H1 (cell line): ENCODE results near the gene GIGYF2. TPM values are rescaled to one million over a fixed set of nuclear protein-coding genes. Genes with fewer than 3 reads are reported as not detected.

Experiments
- CTCF ChIA-PET: fragments of 300-600 bp; sonication (Branson Sonifier 250); formaldehyde crosslinking; loops from one replicate; lab custom pipeline; 2021; ENCODE audit not compliant: partially characterized antibody; lab: Charles Lee
- POLR2A ChIA-PET: fragments of 300-600 bp; sonication (Branson Sonifier 250); formaldehyde crosslinking; loops from one replicate; lab custom pipeline; 2021; ENCODE audit warnings: inconsistent platforms; ENCODE audit not compliant: partially characterized antibody; lab: Charles Lee
- DNase-seq, 2 experiments: peaks; one replicate each; pipeline versions ENCODE4 v3.0.0 to v3.0.0-alpha.2; 2010 to 2022; ENCODE audit warnings: low spot score in 2 of 2, low read depth in 1 of 2, mixed read lengths in 1 of 2
- FAIRE-seq: peaks from 2 replicates; lab custom pipeline; 2011; peaks lifted over from hg19 to GRCh38; lab: Jason Lieb, UNC
- H2AFZ ChIP-seq: 2 replicates; pipeline ENCODE4 v1.8.1; 2012; ENCODE audit warnings: low read length, inconsistent platforms
- H2AK5ac ChIP-seq: 2 replicates; pipeline ENCODE4 v1.6.1; 2013; ENCODE audit warnings: low read depth, low read length
- H2BK120ac ChIP-seq: replicated peaks from 2 replicates; pipeline ENCODE3; 2013; ENCODE audit warnings: low read depth, low read length, inconsistent platforms
- H2BK12ac ChIP-seq: 2 replicates; pipeline ENCODE4 v1.6.1; 2013; ENCODE audit warnings: low read depth, low read length
- H2BK15ac ChIP-seq: 2 replicates; pipeline ENCODE4 v1.6.1; 2013; ENCODE audit warnings: low read length
- H2BK20ac ChIP-seq: 2 replicates; pipeline ENCODE4 v1.6.1; 2013; ENCODE audit warnings: low read length
- H2BK5ac ChIP-seq: 2 replicates; pipeline ENCODE4 v1.6.1; 2013; ENCODE audit warnings: low read depth, low read length
- H3K14ac ChIP-seq: 2 replicates; pipeline ENCODE4 v1.6.1; 2013; ENCODE audit warnings: inconsistent platforms; ENCODE audit not compliant: insufficient read length
- H3K18ac ChIP-seq: 2 replicates; pipeline ENCODE4 v1.6.1; 2013; ENCODE audit warnings: low read length; ENCODE audit errors: extremely low read depth
- H3K23ac ChIP-seq: 2 replicates; pipeline ENCODE4 v1.6.1; 2013; ENCODE audit warnings: inconsistent platforms; ENCODE audit not compliant: insufficient read length
- H3K23me2 ChIP-seq: 2 replicates; pipeline ENCODE4 v1.6.1; 2013; ENCODE audit warnings: low read depth, low read length
- H3K27ac ChIP-seq: 2 replicates; pipeline ENCODE4 v1.6.1; 2011; ENCODE audit warnings: low read depth, low read length, inconsistent platforms
- H3K27me3 ChIP-seq, 4 experiments: replicated peaks in 1 of 4; 1 replicate in 1 of 4; 2 replicates in 3 of 4; pipeline versions ENCODE4 v1.6.1 to v1.8.1; 2011 to 2013; ENCODE audit warnings: low read length in 3 of 4, mild to moderate bottlenecking in 3 of 4, inconsistent platforms in 2 of 4, mixed read lengths in 2 of 4, moderate library complexity in 1 of 4; ENCODE audit not compliant: control insufficient read depth in 3 of 4, insufficient read depth in 3 of 4; ENCODE audit errors: extremely low read depth in 1 of 4
- H3K36me3 ChIP-seq, 4 experiments: 2 replicates each; pipeline versions ENCODE4 v1.6.1 to v1.8.1; 2011 to 2013; ENCODE audit warnings: mild to moderate bottlenecking in 4 of 4, low read length in 3 of 4, moderate library complexity in 2 of 4, control low read depth in 1 of 4, inconsistent platforms in 1 of 4; ENCODE audit not compliant: insufficient read depth in 4 of 4, control insufficient read depth in 2 of 4
- H3K4ac ChIP-seq: replicated peaks from 2 replicates; pipeline ENCODE3; 2013; ENCODE audit warnings: low read length, low read depth, mixed read lengths, inconsistent platforms; ENCODE audit not compliant: insufficient read length
- H3K4me1 ChIP-seq, 4 experiments: replicated peaks in 1 of 4; 1 replicate in 1 of 4; 2 replicates in 3 of 4; pipeline versions ENCODE4 v1.6.1 to v1.8.1; 2011 to 2013; ENCODE audit warnings: low read length in 3 of 4, inconsistent platforms in 2 of 4, mixed read lengths in 1 of 4; ENCODE audit not compliant: insufficient read depth in 4 of 4, control insufficient read depth in 3 of 4
- H3K4me2 ChIP-seq, 2 experiments: 2 replicates each; pipeline versions ENCODE4 v1.6.1 to v1.8.1; 2011 to 2013; ENCODE audit warnings: low read depth in 2 of 2, low read length in 2 of 2, control low read depth in 1 of 2, inconsistent platforms in 1 of 2, mild to moderate bottlenecking in 1 of 2; ENCODE audit not compliant: insufficient read depth in 1 of 2
- H3K4me3 ChIP-seq, 4 experiments: fragments of 200-600, 300-600 bp in 1 of 4; sonication (generic), shearing (Covaris generic), sonication (Bioruptor Twin) in 1 of 4; 2 replicates each; pipeline versions ENCODE4 v1.5.1 to v1.8.1; 2011 to 2016; ENCODE audit warnings: low read length in 4 of 4, low read depth in 3 of 4, control low read depth in 2 of 4, inconsistent platforms in 2 of 4, mild to moderate bottlenecking in 2 of 4, mixed read lengths in 1 of 4, moderate library complexity in 1 of 4; ENCODE audit not compliant: insufficient read depth in 2 of 4; ENCODE audit errors: extremely low read depth in 1 of 4
- H3K56ac ChIP-seq: replicated peaks from 2 replicates; pipeline ENCODE3; 2013; ENCODE audit warnings: low read depth, mild to moderate bottlenecking, mixed read lengths, low read length, inconsistent platforms; ENCODE audit not compliant: insufficient read length
- H3K79me1 ChIP-seq: 2 replicates; pipeline ENCODE4 v1.6.1; 2013; ENCODE audit warnings: low read depth, low read length, control low read depth
- H3K79me2 ChIP-seq, 2 experiments: 2 replicates each; pipeline versions ENCODE4 v1.6.1 to v1.8.1; 2012 to 2013; ENCODE audit warnings: low read length in 2 of 2, mild to moderate bottlenecking in 2 of 2, inconsistent platforms in 1 of 2; ENCODE audit not compliant: insufficient read depth in 2 of 2, control insufficient read depth in 1 of 2
- H3K9ac ChIP-seq, 4 experiments: replicated peaks in 1 of 4; 1 replicate in 1 of 4; 2 replicates in 3 of 4; pipeline versions ENCODE4 v1.6.1 to v1.8.1; 2011 to 2013; ENCODE audit warnings: low read depth in 3 of 4, low read length in 3 of 4, control low read depth in 2 of 4, mild to moderate bottlenecking in 2 of 4, moderate library complexity in 2 of 4, inconsistent platforms in 1 of 4; ENCODE audit errors: extremely low read depth in 1 of 4
- H3K9me3 ChIP-seq, 2 experiments: 2 replicates each; pipeline versions ENCODE4 v1.6.1 to v1.8.1; 2012 to 2013; ENCODE audit warnings: mild to moderate bottlenecking in 2 of 2, moderate library complexity in 2 of 2, control low read depth in 1 of 2, inconsistent platforms in 1 of 2, low read depth in 1 of 2, low read length in 1 of 2, mixed read lengths in 1 of 2; ENCODE audit not compliant: insufficient read depth in 2 of 2
- H4K20me1 ChIP-seq, 2 experiments: replicated peaks in 1 of 2; 2 replicates each; pipeline versions ENCODE3 to v1.8.1; 2011 to 2013; ENCODE audit warnings: inconsistent platforms in 2 of 2, low read length in 2 of 2, mild to moderate bottlenecking in 1 of 2; ENCODE audit not compliant: insufficient read depth in 2 of 2, control insufficient read depth in 1 of 2
- H4K5ac ChIP-seq: 2 replicates; pipeline ENCODE4 v1.6.1; 2013; ENCODE audit warnings: low read length, low read depth, mixed read lengths, inconsistent platforms; ENCODE audit not compliant: insufficient read length
- H4K8ac ChIP-seq: 2 replicates; pipeline ENCODE4 v1.8.0; 2013; ENCODE audit warnings: mild to moderate bottlenecking, moderate library complexity, low read length, inconsistent platforms; ENCODE audit not compliant: insufficient read depth; ENCODE audit errors: extremely low read depth
- H4K91ac ChIP-seq: replicated peaks from 2 replicates; pipeline ENCODE3; 2013; ENCODE audit warnings: low read length, mixed read lengths, inconsistent platforms; ENCODE audit not compliant: insufficient read length
- TBP ChIP-seq: IDR thresholded peaks from 2 replicates; pipeline ENCODE4 v1.6.1; 2011; ENCODE audit warnings: low read depth, low read length, improper control_type of control experiment
- WGBS, 2 experiments: shearing (Covaris generic) in 1 of 2; methylation state at CpG; one replicate each; pipeline versions ENCODE4 v1.1.6 to v1.1.7; 2013 to 2015; ENCODE audit warnings: low lambda C conversion rate in 2 of 2, mixed read lengths in 2 of 2, inconsistent platforms in 1 of 2, low coverage in 1 of 2, missing lambda C conversion rate in 1 of 2; ENCODE audit not compliant: insufficient replicate concordance in 2 of 2, insufficient coverage in 1 of 2, insufficient read length in 1 of 2; ENCODE audit errors: extremely low coverage in 1 of 2, missing lambda C conversion rate in 1 of 2; 5-methylcytosine and 5-hydroxymethylcytosine counted together
- polyA plus RNA-seq, 7 experiments: library from polyadenylated mRNA; depleted of rRNA in 3 of 7; stranded (reverse) in 5 of 7; unstranded in 2 of 7; fragments of >200 nt in 5 of 7; fragments of 200-250 nt in 2 of 7; gene quantifications; 1 replicate in 5 of 7; 2 replicates in 1 of 7; 4 replicates in 1 of 7; pipeline versions ENCODE4 v1.2.1 to v1.2.3, GENCODE V29; 2011 to 2013; ENCODE audit warnings: missing spikeins in 2 of 7, mixed read lengths in 2 of 7
- total RNA-seq: library from RNA; stranded (reverse); fragmentation: NEBNext Ultra II Directional; extraction: Animal tissue kit (Norgen Biotek cat#: 25700); gene quantifications from 2 replicates; pipeline ENCODE4 v1.2.1, GENCODE V29; 2021
- TF ChIP-seq, protein P1 (sequence below): IDR thresholded peaks from 2 replicates; pipeline ENCODE4 v1.6.1; 2011; ENCODE audit warnings: low read depth, mild to moderate bottlenecking, low read length; ENCODE audit not compliant: insufficient read depth
- TF ChIP-seq, protein P2 (sequence below): IDR thresholded peaks from 2 replicates; pipeline ENCODE4 v1.6.1; 2012; ENCODE audit warnings: inconsistent platforms

GIGYF2 gene
- total and polyA plus RNA-seq, 2 of the 8 experiments (the other 6 are each of a cell fraction or from before 2014, with no cell fraction given) = 22.3 to 62.0 TPM

DNA sequence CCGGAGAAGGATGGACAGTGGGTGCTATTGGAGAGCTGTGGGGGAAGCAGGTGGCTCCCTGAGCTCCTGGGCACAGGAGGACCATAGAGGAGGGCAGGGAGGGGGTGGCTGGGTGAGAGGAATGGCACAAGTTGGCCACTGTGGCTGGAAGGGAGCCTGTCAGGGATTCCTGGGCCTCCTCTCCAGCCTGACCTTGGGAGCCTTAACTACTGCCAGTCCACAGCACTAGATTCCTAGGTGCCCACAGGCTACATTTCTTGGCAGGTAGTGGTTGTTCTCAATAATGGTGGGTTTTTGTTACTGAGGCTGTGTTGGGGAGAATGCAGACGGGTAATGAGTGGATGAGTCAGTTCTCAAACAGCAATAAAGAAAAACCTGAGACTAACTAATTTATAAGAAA lies 37.8 kb upstream of the GIGYF2 start:
- H3K4me2 ChIP-seq = no peak overlapping the region
- H2AFZ ChIP-seq = no peak overlapping the region
- H3K4me3 ChIP-seq = no peak overlapping the region
- H2BK12ac ChIP-seq = no peak overlapping the region
- TF ChIP-seq, protein P1, sequence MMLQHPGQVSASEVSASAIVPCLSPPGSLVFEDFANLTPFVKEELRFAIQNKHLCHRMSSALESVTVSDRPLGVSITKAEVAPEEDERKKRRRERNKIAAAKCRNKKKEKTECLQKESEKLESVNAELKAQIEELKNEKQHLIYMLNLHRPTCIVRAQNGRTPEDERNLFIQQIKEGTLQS = no peak
- TF ChIP-seq, protein P2, sequence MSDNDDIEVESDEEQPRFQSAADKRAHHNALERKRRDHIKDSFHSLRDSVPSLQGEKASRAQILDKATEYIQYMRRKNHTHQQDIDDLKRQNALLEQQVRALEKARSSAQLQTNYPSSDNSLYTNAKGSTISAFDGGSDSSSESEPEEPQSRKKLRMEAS = no peak
- no peak for TF ChIP-seq TBP
- H3K23me2 ChIP-seq = no peaks in the 10 kb centered on the region
- no peaks in the 10 kb centered on the region for H3K36me3 ChIP-seq
- H2BK5ac ChIP-seq = no peak overlapping the region
- WGBS, 2 experiments = 83% methylated on average over 2 of the region's 2 CpGs; no CpG with 5 or more reads in 1 of the 2 experiments
- no peak overlapping the region for H4K8ac ChIP-seq
- H2BK20ac ChIP-seq = no peak overlapping the region
- no peak overlapping the region for H2AK5ac ChIP-seq
- H3K14ac ChIP-seq = no peak overlapping the region
- H3K27ac ChIP-seq = no peak overlapping the region
- H3K79me1 ChIP-seq = no peaks in the 10 kb centered on the region
- no peak overlapping the region for H3K23ac ChIP-seq
- no peak overlapping the region for H2BK120ac ChIP-seq
- H4K20me1 ChIP-seq = no peaks in the 10 kb centered on the region
- no peak overlapping the region for H3K18ac ChIP-seq
- CTCF ChIA-PET = interaction anchor here (0.9 to 2.2 kb wide), 6 partner anchors 8 to 45 kb away, joined by 3 to 9 read pairs (median 5); no protein-coding TSS in a partner anchor
- no peak overlapping the region for H4K5ac ChIP-seq
- FAIRE-seq = no peak
- H3K4me1 ChIP-seq = no peaks in the 10 kb centered on the region
- no peak overlapping the region for H3K56ac ChIP-seq
- no peak overlapping the region for H2BK15ac ChIP-seq
- no peak overlapping the region for H3K4ac ChIP-seq
- H3K9ac ChIP-seq = no peak overlapping the region
- no peaks in the 10 kb centered on the region for H3K9me3 ChIP-seq
- no peaks in the 10 kb centered on the region for H3K27me3 ChIP-seq
- no peak overlapping the region for H4K91ac ChIP-seq
- H3K79me2 ChIP-seq = no peaks in the 10 kb centered on the region
- POLR2A ChIA-PET = interaction anchor here (1.5 kb wide), 1 partner anchor 25 kb away, joined by 3 read pairs; no protein-coding TSS in a partner anchor
- DNase-seq = no peak
